Stimulated activated naive CD8-positive, alpha-beta T cell treated with anti-CD3 and anti-CD28 coated beads, Interleukin-15, Interleukin-2, amounts not matched to agents 100 U/mL and 50 U/mL, for 24 hours (primary cell): Measurements from ENCODE around the gene OTUD7B.

Experiments used
- ATAC-seq: fragments of 150-1000 bp; cut with Tn5 transposase; one replicate; pipeline ENCODE4 v1.10.0; 2021
- DNase-seq: peaks from one replicate; pipeline ENCODE4 v3.0.0; 2021

OTUD7B gene

GRCh38 chr1:149916898-149917252 is 93.7 kb downstream of the OTUD7B start:
- ATAC-seq (no peak), DNase-seq (no peak)

DNA sequence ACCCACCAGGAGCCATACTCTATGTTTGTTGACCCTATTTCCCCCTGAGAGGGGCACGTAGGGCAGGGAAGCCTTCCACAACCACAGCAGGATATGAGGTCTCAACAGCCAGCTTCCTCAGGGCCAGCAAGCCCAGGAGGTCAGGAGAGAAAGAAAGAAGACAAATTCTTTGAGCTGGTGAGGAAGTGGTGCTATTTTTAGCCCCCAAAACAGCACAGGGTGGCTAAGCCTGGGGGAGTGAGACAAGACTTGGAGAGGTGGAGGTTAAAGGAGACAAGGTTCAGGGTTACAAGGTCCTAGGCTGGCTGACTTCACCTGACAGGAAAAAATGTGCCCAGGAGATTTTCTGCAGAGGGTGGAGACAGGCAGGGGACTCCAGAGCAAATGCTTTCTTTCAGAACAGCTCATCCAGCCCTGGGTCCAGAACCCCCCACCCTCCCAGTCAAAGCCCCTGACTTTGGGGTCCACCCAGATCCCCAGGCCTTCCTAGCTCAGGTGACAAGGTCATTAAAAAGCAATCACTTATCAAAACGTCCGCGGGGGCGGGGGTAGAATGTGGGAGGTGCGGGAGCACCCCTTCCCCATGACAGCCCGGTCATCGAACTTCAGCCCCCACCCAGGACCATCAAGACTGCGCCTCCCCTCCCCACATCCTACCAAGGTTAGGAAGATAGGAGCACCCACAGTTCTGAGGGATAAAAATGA is 94.2 kb downstream of the OTUD7B start:
- DNase-seq (no peak), ATAC-seq (no peak)

- DNase-seq, result no peak
- no peak for ATAC-seq
Measured at GRCh38 chr1:149915429-149916192, 94.9 kb downstream of the OTUD7B start.

- no peak for DNase-seq
- no peak for ATAC-seq
Measured at GRCh38 chr1:149914545-149914944, 96.0 kb downstream of the OTUD7B start.

GRCh38 chr1:149906570-149907075 is 103.9 kb downstream of the OTUD7B start:
- DNase-seq (no peak), ATAC-seq (no peak)

- ATAC-seq (no peak), DNase-seq (no peak)
Measured at GRCh38 chr1:149903836-149904491, 106.6 kb downstream of the OTUD7B start.

DNA sequence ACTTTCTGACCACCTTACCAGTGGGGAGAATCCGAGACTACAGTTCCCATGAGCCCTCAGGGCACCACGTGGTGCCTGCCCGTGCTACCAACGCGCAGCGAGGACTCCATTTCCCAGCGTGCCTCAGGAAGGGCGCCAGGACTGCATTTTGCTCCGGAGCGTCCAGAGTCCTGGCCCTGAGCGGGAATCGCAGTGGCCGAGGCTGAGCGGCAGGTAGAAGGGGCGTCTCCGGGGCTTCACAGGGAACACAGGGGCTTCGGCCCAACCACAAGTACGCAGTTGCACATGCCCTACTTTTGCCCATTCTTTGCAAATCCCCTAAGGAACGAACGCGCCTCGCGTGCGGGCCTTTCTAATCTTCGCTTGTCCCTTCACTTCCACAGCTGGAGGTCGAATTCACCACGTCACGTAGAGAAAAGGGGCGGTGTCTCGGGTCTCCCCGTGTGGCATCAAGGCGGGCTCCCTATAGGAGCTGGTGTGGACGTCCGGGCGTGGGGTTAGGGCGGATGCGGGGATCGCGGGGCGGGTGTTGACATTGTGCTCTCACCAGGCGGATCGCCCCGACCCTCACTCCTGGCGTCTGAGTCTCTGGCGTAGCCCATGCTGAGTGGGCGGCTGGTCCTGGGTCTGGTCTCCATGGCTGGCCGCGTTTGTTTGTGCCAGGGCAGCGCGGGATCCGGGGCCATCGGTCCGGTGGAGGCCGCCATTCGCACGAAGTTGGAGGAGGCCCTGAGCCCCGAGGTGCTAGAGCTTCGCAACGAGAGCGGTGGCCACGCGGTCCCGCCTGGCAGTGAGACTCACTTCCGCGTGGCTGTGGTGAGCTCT is 110.9 kb downstream of the OTUD7B start, which contains the start of gene BOLA1:
Gene BOLA1 (plus strand): TSS at position 109 of the 825 bp plus-strand sequence. CDS start 492 bp downstream, at position 601.
- ATAC-seq (peak; percentile 99), DNase-seq (peak; percentile 84)

- ATAC-seq, result no peak
Measured at GRCh38 chr1:149896575-149896974, 114.0 kb downstream of the OTUD7B start.

DNA sequence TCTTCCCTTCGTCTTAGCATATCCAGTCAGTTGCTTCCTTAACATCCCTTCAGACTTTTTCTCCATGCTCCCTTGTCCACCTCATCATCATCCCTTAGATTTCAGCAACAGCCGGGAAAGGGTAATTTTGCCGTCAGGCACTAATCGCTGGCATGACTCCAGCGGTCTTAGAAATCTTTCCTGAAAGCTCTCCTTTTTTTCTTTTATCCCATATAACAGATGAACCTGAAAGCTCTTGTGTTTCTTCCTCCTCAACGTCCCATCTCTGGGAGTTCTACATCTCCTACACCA is 121.6 kb downstream of the OTUD7B start:
- ATAC-seq (no peak), DNase-seq (no peak)

More at GRCh38 chr1:149896575-149896974, 114.0 kb downstream of the OTUD7B start:
- no peak for DNase-seq

DNA sequence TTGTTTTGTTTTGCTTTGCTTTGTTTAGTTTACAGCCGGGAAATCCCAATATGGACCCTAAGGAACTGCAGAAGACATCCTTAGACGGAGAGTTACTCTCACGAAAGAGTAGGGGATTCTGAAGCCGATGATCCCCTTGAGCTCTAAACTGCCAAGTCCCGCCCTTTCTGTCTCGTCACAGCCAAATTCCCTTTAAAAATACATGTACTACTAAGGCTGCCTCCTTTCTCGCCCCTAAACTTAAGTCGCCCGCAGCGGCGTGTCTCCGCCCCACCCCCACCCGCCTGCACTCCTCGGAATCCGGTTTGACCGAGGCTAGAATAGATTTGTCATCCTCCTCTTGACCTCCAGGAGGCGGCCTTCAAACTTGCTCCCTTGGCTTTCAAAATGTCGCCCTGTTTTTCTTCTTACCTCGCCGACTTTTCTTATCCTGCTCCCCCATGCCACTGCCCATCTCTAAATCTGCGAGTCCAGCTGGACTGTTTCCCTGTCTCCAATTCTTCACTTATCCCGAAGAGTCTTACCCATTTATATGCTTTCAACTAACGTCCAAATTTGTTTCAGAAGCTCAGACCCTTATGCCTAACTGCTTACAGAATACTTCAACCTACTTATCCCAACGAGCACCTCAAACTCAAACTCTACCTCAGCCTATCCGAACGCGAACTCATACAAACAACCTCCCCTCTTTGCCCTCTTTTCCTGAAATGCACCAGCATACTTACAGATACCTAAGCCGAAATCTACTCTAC is 122.1 kb downstream of the OTUD7B start:
- peak; percentile 31 for ATAC-seq

More for the DNA sequence above, 122.1 kb downstream of the OTUD7B start:
- peak; percentile 87 for DNase-seq
